ENCODE data around the gene SIPA1L2. TPM values are rescaled to one million over a fixed set of nuclear protein-coding genes. Genes with fewer than 3 reads are reported as not detected.

SIPA1L2 gene, protein sequence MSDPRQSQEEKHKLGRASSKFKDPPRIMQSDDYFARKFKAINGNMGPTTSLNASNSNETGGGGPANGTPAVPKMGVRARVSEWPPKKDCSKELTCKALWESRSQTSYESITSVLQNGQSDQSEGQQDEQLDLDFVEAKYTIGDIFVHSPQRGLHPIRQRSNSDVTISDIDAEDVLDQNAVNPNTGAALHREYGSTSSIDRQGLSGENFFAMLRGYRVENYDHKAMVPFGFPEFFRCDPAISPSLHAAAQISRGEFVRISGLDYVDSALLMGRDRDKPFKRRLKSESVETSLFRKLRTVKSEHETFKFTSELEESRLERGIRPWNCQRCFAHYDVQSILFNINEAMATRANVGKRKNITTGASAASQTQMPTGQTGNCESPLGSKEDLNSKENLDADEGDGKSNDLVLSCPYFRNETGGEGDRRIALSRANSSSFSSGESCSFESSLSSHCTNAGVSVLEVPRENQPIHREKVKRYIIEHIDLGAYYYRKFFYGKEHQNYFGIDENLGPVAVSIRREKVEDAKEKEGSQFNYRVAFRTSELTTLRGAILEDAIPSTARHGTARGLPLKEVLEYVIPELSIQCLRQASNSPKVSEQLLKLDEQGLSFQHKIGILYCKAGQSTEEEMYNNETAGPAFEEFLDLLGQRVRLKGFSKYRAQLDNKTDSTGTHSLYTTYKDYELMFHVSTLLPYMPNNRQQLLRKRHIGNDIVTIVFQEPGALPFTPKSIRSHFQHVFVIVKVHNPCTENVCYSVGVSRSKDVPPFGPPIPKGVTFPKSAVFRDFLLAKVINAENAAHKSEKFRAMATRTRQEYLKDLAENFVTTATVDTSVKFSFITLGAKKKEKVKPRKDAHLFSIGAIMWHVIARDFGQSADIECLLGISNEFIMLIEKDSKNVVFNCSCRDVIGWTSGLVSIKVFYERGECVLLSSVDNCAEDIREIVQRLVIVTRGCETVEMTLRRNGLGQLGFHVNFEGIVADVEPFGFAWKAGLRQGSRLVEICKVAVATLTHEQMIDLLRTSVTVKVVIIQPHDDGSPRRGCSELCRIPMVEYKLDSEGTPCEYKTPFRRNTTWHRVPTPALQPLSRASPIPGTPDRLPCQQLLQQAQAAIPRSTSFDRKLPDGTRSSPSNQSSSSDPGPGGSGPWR (N-terminal part only)
- 0.01 TPM for polyA plus RNA-seq (2012; ENCODE audit: low read depth, missing spikeins)

DNA sequence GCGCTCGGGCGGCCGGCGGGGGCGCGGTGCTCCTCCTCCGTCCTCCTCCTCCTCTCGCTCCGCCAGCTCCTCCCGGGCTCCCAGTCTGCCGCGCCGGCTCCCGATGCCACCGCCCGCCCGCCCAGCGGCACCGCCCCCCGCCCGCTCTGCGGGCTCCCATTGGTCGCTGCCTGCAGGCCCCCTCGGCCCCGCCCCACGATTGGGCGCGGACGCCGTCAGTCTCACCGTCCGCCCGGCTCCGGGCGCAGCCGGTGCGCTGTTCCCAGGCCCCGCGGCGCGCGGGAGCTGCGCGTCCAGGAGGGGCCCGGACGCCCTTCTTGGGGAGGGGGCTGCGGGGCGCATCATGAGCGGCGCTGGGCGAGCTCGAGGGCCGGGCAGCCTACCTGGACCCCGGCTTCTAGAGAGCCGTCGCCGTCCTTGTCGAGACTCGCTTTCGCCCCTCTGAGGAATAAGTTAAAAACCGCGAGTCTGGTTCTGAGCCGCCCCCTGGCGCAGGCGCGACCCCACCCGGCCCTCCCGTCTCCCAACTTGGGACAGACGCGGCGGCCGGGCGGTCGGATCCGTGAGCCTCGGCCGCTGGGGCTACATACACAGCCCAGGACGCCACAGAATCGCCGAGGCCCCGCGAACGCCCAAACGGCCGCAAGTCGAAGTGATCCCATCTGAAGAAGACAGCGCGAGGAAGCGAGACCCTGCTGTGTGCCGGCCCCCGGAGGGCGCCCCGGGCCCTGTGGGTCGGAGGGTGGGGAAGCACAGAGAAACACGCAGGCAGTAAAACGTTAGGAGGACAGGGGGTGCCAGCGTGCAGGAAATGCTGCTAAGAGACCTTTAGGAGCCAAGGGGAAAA is at the start of gene SIPA1L2:
Gene SIPA1L2 (minus strand): TSS at position 87 of the 847 bp plus-strand sequence. CDS start 114,794 bp downstream, outside the sequence.
- no peak for TF ChIP-seq POU2F2 (IDR thresholded peaks at IDR 0.05; ENCODE audit: low read depth, low read length)
- TF ChIP-seq POLR2A (IDR thresholded peaks at IDR 0.05; ENCODE audit: low read depth, low read length): no peak
- TF ChIP-seq PAX5 (IDR thresholded peaks at IDR 0.05; ENCODE audit: insufficient read depth, low read length, severe bottlenecking): no peak
- no peak for TF ChIP-seq POLR2AphosphoS5 (IDR thresholded peaks at IDR 0.05; ENCODE audit: low read depth, low read length)
- TF ChIP-seq TAF1 (IDR thresholded peaks at IDR 0.05; ENCODE audit: low read depth, low read length): no peak
- TF ChIP-seq SPI1 (IDR thresholded peaks at IDR 0.05; ENCODE audit: low read depth, low read length): no peak
- DNase-seq (ENCODE audit: insufficient read length, low spot score): peak; percentile 99
- FAIRE-seq: peak; percentile 84

DNA sequence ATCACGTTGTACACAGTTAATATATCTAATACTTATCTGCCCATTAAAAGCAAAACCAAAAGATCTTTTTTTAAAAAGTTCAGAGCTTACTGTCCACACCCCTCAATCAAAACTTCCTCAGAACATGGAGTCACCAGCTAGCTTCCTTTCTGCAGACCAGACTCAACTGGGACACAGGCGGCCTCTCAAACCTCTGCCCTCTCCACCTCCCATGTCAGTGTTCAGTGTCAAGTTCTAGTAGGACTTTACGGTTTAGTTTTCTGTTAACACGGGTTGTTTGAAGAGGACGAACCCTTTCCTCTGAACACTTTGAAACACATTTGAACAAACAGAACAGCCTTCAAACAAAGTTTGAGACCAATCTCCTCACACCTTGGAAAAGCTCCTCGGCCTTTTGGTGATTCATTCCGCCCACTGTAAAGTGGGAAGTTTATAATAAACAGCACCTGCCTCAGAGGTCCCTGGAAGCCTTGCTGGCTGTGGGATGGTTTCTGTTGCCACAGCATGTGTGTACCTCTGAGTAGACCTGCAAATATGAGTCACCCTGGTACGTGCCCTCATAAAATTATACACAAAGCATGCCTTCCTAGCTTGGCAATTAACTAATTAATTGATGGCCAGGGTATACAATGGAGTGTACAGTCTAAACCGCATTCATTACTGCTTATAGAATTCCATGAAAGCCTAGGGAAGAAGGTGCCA is 48.4 kb upstream of the SIPA1L2 start:
- DNase-seq (ENCODE audit: insufficient read length, low spot score): no peak
- no peak for FAIRE-seq
- TF ChIP-seq POU2F2 (IDR thresholded peaks at IDR 0.05; ENCODE audit: low read depth, low read length) (no peak), POLR2A (IDR thresholded peaks at IDR 0.05; ENCODE audit: low read depth, low read length) (no peak), TAF1 (IDR thresholded peaks at IDR 0.05; ENCODE audit: low read depth, low read length) (no peak), SPI1 (IDR thresholded peaks at IDR 0.05; ENCODE audit: low read depth, low read length) (no peak), PAX5 (IDR thresholded peaks at IDR 0.05; ENCODE audit: insufficient read depth, low read length, severe bottlenecking) (no peak), POLR2AphosphoS5 (IDR thresholded peaks at IDR 0.05; ENCODE audit: low read depth, low read length) (no peak)

DNA sequence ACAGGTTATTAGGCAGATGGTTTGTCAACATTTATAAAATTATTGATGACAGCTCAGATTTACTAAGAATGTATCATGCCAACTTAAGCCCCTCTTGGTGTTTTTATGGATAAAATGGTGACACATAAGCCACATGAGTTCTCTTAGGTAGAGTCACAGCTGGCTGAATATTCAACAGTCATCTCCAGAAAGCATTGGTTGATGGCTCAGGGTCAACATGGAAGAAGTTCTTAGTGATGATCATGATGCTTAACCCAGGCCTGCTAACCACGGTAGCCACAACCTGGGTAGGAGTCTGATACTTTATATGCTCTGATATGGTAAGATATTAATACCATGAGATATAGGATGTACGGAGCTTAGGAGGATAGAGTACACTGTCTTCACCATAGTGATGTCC is 46.4 kb upstream of the SIPA1L2 start:
- TF ChIP-seq PAX5 (IDR thresholded peaks at IDR 0.05; ENCODE audit: insufficient read depth, low read length, severe bottlenecking) (no peak), POLR2A (IDR thresholded peaks at IDR 0.05; ENCODE audit: low read depth, low read length) (no peak), TAF1 (IDR thresholded peaks at IDR 0.05; ENCODE audit: low read depth, low read length) (no peak), POLR2AphosphoS5 (IDR thresholded peaks at IDR 0.05; ENCODE audit: low read depth, low read length) (no peak), SPI1 (IDR thresholded peaks at IDR 0.05; ENCODE audit: low read depth, low read length) (no peak), POU2F2 (IDR thresholded peaks at IDR 0.05; ENCODE audit: low read depth, low read length) (no peak)
- FAIRE-seq (no peak), DNase-seq (ENCODE audit: insufficient read length, low spot score) (no peak)

DNA sequence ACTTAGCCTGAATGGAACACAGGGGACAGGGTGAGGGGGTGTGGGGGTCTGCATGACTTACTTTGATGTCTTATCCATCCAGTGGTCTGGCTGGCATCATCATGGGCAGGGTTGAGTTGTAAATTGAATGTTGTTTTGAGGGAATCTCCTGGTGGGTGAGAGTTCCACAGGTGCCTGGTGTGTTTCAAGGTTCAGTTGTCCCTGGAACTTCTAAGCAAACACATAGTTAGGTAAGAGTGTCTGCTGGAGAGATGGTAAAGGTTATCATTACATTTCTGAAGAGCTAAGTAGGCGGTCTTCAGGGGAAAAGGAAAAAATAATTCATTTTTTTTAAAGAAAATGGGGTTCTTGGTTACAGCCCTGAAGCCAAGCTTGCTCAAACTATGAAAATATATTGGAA is 46.0 kb upstream of the SIPA1L2 start:
- FAIRE-seq (no peak), DNase-seq (ENCODE audit: insufficient read length, low spot score) (no peak)
- TF ChIP-seq PAX5 (IDR thresholded peaks at IDR 0.05; ENCODE audit: insufficient read depth, low read length, severe bottlenecking) (no peak), POLR2AphosphoS5 (IDR thresholded peaks at IDR 0.05; ENCODE audit: low read depth, low read length) (no peak), POU2F2 (IDR thresholded peaks at IDR 0.05; ENCODE audit: low read depth, low read length) (no peak), SPI1 (IDR thresholded peaks at IDR 0.05; ENCODE audit: low read depth, low read length) (no peak), POLR2A (IDR thresholded peaks at IDR 0.05; ENCODE audit: low read depth, low read length) (no peak), TAF1 (IDR thresholded peaks at IDR 0.05; ENCODE audit: low read depth, low read length) (no peak)

DNA sequence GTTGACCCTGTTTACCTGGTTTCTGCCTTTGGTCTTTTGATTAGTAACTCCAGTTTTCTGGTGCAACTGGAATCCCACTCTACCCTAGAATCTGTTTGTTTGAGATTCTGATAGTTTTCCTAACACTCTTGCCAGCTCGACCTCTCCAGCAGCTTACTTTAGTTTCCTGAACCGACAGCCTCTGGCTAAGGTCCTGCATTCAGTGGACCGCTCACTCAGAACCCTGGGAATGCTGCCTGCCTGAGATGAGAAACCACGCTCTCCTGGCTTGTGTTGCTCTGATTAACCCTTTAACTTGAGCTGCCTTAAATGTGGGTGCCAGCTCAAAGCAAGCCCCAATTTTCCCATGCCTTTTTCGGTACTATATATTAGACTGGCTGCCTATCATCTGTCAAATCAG is 45.3 kb upstream of the SIPA1L2 start:
- DNase-seq (ENCODE audit: insufficient read length, low spot score): no peak
- no peak for TF ChIP-seq POLR2A (IDR thresholded peaks at IDR 0.05; ENCODE audit: low read depth, low read length)
- TF ChIP-seq PAX5 (IDR thresholded peaks at IDR 0.05; ENCODE audit: insufficient read depth, low read length, severe bottlenecking): no peak
- no peak for TF ChIP-seq TAF1 (IDR thresholded peaks at IDR 0.05; ENCODE audit: low read depth, low read length)
- no peak for TF ChIP-seq SPI1 (IDR thresholded peaks at IDR 0.05; ENCODE audit: low read depth, low read length)
- TF ChIP-seq POU2F2 (IDR thresholded peaks at IDR 0.05; ENCODE audit: low read depth, low read length): no peak
- no peak for TF ChIP-seq POLR2AphosphoS5 (IDR thresholded peaks at IDR 0.05; ENCODE audit: low read depth, low read length)
- no peak for FAIRE-seq

DNA sequence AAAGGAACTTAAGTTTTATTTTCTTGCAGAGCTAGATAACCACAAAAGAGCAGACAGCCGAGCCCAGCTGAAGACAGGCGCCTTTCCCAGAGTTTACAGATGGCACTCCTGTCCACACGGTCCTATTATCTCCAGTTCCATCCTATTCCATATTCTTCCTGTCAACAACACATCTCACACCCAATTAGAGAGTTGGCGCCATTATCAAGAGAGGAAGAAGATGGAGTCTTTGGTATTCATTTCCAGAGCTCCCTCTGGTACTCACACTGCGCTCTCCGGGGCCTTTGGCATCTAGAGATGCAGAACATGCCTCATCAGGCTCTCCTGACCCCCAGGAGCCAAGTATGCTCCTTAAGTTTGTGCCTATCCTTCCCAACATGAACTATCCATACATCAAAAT is 43.3 kb upstream of the SIPA1L2 start:
- TF ChIP-seq POLR2AphosphoS5 (IDR thresholded peaks at IDR 0.05; ENCODE audit: low read depth, low read length) (no peak), POU2F2 (IDR thresholded peaks at IDR 0.05; ENCODE audit: low read depth, low read length) (no peak), PAX5 (IDR thresholded peaks at IDR 0.05; ENCODE audit: insufficient read depth, low read length, severe bottlenecking) (no peak), POLR2A (IDR thresholded peaks at IDR 0.05; ENCODE audit: low read depth, low read length) (no peak), TAF1 (IDR thresholded peaks at IDR 0.05; ENCODE audit: low read depth, low read length) (no peak)
- DNase-seq (ENCODE audit: insufficient read length, low spot score) (no peak), FAIRE-seq (no peak)

DNA sequence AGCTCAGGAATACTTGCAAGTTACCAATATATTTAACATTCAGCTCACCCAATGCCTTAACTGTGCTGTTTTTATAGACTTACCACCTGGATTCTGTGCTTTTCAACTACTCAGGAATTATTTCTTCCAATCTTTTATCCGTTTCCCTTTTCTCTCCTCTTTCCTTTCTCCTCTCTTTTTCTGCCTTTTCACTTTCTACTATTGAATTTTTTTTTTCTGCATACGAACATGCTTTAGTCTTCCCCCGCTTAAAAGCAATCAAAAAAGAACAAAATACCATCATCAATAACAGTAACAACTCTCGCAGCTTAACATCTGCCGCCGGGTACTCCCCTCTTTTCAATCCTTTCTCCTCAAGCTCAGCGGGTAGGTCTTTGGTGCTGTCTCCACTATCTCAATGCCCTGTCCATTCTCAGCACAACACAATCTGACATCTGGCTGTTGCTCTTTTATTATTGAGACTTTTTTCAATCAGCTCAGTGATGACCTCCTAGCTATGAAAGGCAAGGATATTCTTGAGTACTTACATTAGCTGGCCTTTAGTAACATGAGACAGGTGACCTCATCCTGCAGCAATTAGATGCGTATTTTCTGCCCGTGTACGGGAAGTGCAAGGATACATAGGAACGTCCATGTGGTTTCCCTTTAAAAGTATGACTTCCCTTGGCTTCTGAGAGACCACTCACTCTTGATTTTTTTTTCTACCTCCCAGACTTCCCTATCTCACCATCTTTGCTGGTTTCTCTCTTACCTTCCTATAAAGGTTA is 40.2 kb upstream of the SIPA1L2 start:
- FAIRE-seq (no peak), DNase-seq (ENCODE audit: insufficient read length, low spot score) (no peak)
- no peak for TF ChIP-seq TAF1 (IDR thresholded peaks at IDR 0.05; ENCODE audit: low read depth, low read length)
- no peak for TF ChIP-seq SPI1 (IDR thresholded peaks at IDR 0.05; ENCODE audit: low read depth, low read length)
- TF ChIP-seq PAX5 (IDR thresholded peaks at IDR 0.05; ENCODE audit: insufficient read depth, low read length, severe bottlenecking): no peak
- no peak for TF ChIP-seq POLR2A (IDR thresholded peaks at IDR 0.05; ENCODE audit: low read depth, low read length)
- no peak for TF ChIP-seq POLR2AphosphoS5 (IDR thresholded peaks at IDR 0.05; ENCODE audit: low read depth, low read length)
- TF ChIP-seq POU2F2 (IDR thresholded peaks at IDR 0.05; ENCODE audit: low read depth, low read length): no peak

Data from GM12891 (cell line).